Cardiac septum (tissue), 1 donor: Measurements from ENCODE around the gene MXD1. TPM values are rescaled to one million over a fixed set of nuclear protein-coding genes. Genes with fewer than 3 reads are reported as not detected.
A peak's percentile ranks its signal among the peaks of the same experiment; 100 is the strongest.
"Not testable (repeated sequence)": the region's sequence is repeated elsewhere in the genome, so short reads cannot be mapped to it uniquely, and the experiment has no call there.

Source experiments
- DNase-seq: peaks from one replicate; pipeline ENCODE4 v3.0.0-alpha.2; 2020; ENCODE audit warnings: low spot score
- intact Hi-C: fragments of 100-400 bp; cut with DNase I; formaldehyde crosslinking; loops from one replicate; pipeline ENCODE4 v1.14.0; 2022
- long read RNA-seq: library from polyadenylated mRNA; unstranded; transcript quantifications from one replicate; pipeline ENCODE4 v2.0.0, GENCODE V29; 2021
- total RNA-seq: library from RNA; stranded (reverse); fragmentation: NEBNext Ultra II Directional; extraction: Animal tissue kit (Norgen Biotek cat#: 25700); gene quantifications from one replicate; pipeline ENCODE4 v1.2.1, GENCODE V29; 2021
- donor health status: DM: no; HTN: no; CAD: no.

MXD1 gene, protein sequence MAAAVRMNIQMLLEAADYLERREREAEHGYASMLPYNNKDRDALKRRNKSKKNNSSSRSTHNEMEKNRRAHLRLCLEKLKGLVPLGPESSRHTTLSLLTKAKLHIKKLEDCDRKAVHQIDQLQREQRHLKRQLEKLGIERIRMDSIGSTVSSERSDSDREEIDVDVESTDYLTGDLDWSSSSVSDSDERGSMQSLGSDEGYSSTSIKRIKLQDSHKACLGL
- 6.2 TPM for total RNA-seq
- long read RNA-seq, partial matches to known transcripts = 0 of 8 reads
- long read RNA-seq, other reads (novel, unspliced or antisense) = 8 of 8 reads

DNA sequence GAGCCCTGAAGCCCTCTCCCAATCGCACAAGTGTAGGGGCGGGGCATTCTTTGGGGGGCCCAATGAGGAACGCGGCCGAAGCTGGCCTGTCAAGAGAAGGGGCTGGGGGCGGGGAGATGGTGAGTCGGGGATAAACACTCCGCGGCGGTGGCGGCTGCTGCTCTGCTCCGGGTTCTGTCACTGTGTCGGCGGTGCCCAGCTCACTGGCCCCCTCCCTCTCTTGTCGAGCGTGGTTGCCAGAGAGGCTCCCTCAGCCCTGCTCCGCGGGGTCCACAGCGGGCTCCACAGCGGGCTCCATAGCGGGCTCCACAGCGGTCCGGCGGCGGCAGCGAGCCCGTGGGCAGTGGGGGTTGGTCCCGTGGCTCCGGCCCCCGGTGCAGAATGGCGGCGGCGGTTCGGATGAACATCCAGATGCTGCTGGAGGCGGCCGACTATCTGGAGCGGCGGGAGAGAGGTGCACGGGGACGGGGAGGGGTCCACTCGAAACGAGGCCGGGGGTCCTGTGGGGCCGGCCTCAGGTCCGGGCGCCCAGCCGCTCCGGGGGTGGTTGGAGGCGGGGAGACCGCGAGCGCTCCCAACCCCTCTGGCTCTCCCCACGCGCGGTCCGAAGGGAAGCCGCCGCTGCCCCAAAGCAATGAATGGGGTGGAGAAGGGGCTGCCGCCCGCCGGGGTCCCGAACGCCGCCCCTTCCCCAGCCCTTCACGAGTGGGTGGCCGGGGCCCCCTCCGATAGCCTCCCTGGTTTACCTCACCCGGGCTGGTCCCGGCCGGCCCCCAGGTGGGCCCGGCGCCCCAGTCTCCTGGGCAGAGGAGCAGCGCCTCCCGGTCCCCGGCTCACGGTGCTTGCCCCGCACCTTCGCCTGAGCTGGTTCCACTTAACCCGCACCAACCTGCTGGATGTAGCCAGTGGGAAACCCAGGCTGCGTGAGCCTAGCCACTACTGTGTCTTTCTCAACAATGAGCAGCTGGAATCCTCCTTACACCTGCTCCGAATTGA is at the start of gene MXD1:
Gene MXD1, plus strand, starts transcription at position 160 of the 996 bp plus-strand sequence. Its CDS starts 222 bp downstream, at position 382.
- no peak for DNase-seq
- intact Hi-C loops = loop anchor here (1.0 to 5.0 kb wide), 6 partner anchors 156 to 387 kb away; partner anchors contain the start of genes C2orf42, FAM136A and TIA1

DNA sequence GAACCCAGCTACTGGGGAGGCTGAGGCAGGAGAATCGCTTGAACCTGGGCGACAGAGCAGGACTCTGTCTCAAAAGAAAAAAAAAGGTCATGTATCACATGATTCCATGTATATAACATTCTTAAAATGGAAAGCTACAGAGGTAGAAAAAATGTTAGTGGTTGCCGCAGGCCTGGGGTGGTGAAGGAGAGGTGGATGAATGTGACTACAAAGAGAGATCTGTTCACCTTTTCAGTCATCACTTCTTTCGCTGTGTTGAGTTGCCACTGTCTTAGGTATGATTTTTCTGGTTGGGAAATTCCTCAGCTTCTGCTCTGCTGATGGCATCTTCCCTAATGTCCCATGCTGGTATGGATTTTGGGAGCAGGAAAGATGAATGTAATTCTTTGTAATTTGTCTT is 26.5 kb upstream of the MXD1 start:
- intact Hi-C loops = no loop called here
- no peak for DNase-seq

DNA sequence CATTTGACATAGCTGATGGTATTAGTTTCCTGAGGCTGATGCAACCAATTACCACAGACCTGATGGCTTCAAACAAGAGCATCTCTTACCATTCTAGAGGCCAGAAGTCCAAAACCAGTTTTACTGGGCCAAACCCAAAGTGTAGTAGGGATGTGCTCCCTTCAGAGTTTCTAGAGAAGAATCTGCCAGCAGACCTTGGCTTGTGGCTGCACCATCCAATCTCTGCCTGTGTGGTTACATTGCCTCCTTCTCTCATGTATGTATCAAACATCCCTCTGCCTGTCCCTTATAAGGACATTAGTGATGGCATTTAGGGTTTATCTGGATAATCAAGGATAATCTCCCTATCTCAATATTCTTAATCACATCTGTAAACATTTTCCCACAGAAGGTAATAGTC is 25.6 kb upstream of the MXD1 start:
- no peak for DNase-seq
- intact Hi-C loops = no loop called here

DNA sequence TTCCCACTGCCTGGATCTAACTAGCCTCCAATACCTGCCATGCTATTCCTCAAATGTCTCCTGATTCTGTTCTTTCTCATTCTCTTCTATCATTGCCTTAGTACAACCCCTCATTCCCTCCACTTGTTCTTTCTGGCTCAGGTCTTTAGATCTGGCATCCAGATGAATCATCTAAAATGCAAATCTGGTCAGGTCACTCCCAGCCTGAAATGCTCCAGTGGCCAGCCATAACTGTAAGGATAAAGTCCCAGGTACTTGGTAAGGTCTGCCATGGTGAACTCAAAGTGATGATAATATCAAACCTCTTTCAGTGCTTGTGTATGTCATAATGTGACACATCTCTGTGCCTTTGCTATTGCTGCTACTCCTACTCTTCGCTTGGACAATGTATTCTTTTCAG is 24.0 kb upstream of the MXD1 start:
- no peak for DNase-seq
- intact Hi-C loops = loop anchor here (5.0 kb wide), 1 partner anchor 169 kb away; no protein-coding TSS in a partner anchor

DNA sequence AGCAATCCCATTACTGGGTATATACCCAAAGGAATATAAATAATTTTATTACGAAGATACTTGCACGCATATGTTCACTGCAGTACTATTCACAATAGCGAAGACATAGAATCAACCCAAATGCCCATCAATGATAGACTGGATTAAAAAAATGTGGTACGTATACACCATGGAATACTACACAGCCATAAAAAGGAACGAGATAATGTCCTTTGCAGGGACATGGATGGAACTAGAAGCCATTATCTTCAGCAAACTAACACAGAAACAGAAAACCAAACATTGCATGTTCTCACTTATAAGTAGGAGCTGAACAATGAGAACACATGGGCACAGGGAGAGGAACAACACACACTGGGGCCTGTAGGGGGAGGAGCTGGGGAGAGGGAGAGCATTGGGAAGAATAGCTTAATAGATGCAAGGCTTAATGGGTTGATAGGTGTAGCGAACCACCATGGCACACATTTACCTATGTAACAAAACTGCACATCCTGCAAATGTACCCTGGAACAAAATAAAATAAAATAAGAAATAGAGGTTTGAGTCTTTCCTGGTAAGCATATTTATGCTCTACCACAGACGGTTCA is 22.0 kb upstream of the MXD1 start:
- DNase-seq = not testable (repeated sequence)
- intact Hi-C loops = loop anchor here (5.0 kb wide), 1 partner anchor 171 kb away; no protein-coding TSS in a partner anchor

DNA sequence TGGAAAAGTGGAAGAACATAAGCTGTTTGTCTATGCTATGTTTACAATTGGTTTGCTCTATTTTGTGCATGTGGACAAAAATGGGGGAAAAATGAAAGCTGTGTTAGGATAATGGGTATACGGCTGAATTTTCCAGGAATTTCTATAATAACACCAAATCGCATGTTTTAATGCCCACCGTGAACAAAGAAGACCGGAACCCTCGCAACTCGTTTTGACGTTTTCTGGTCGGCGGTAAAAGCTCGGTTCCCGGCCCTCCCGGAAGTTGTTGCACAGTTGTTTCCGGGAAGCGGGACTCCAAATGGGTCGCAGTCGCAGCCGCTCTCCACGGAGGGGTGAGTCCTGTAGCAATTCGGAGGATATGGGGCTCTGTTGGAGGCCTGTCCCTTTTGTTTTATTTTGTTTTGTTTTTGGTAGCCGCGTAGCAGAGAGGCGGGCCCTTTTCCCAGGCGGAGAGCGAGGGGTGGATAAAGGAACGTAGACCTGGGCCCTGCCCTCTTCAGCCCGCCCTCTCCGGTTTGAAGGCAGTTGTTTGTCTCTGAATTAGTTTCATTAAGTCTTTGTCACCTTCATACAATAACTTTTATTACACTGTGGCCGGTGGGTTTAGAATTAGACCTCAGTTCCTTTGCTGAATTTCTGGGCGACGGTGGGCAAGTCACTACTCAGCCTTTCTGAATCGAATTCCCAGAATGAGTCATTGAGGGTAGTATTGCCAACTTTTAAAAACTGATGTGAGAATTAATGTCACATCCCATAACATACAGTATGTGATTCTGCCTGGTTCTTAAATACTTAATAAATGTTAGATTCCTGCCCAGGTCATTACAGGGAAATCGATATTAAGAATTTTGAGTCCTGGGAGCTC is 21.0 kb upstream of the MXD1 start, which contains the start of gene SNRNP27:
Gene SNRNP27, plus strand, starts transcription at position 273 of the 868 bp plus-strand sequence. Its CDS starts 29 bp downstream, at position 302.
- intact Hi-C loops = loop anchor here (5.0 kb wide), 1 partner anchor 172 kb away; no protein-coding TSS in a partner anchor
- peak; percentile 89 for DNase-seq

DNA sequence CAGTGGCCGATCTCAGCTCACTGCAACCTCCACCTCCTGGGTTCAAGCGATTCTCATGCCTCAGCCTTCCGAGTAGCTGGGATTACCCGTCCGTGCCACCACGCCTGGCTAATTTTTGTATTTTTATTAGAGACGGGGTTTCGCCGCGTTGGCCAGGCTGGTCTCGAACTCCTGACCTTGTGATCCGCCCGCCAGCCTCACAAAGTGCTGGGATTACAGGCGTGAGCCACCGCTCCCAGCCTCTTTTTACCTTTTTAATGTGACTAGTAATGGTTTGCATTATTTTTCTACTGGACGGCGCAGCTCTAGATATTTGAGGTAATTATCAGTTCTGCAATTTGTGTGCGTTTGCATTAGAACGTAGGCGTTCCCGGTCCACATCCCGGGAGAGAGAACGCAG is 20.2 kb upstream of the MXD1 start:
- DNase-seq = not testable (repeated sequence)
- intact Hi-C loops = loop anchor here (5.0 kb wide), 1 partner anchor 172 kb away; no protein-coding TSS in a partner anchor

DNA sequence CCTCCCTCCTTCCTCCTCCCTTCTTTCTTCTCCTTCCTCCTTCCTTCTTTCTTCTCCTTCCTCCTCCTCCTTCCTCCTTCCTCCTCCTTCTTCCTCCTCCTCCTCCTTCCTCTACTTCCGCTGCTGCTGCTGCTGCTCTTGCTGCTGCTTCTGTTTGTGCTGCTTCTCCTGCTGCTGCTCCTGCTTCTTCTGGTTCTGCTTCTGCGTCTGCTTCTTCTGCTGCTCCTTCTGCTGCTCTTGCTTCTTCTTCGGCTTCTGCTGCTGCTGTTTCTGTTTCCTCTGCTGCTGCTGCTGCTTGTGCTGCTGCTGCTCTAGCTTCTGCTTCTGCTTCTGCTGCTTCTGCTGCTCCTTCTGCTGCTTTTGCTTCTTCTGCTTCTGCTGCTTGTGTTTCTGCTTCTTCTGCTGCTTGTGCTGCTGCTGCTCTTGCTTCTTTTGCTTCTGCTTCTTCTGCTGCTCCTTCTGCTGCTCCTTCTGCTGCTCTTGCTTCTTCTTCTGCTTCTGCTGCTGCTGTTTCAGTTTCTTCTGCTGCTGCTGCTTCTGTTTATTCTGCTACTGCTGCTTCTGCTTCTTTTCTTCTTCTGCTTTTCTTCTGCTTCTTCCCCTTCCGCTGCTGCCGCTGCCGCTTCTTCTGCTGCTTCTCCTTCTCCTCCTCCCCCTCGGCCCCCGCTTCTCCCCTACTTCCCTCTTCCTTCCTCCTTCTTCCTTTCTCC is 12.5 kb upstream of the MXD1 start:
- intact Hi-C loops = no loop called here
- DNase-seq = peak; percentile 77

DNA sequence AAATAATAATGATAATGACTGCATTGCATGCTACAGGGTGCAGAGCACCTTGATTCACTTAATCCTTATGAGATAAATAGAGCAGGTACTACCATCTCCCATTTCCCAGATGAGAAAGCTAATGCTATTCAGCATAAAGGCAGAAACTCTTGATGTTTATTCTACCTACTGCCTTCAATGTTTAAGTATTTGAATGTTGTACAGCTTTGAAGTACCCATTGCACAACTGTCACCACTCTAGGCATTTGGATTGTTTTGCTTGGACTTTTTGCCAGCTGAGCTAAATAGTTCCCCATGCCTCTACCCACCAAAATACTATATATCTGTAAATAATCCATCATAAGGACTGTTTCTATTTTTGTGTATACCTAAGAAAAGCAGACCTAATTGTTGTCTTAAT is 7.7 kb upstream of the MXD1 start:
- no peak for DNase-seq
- intact Hi-C loops = no loop called here

DNA sequence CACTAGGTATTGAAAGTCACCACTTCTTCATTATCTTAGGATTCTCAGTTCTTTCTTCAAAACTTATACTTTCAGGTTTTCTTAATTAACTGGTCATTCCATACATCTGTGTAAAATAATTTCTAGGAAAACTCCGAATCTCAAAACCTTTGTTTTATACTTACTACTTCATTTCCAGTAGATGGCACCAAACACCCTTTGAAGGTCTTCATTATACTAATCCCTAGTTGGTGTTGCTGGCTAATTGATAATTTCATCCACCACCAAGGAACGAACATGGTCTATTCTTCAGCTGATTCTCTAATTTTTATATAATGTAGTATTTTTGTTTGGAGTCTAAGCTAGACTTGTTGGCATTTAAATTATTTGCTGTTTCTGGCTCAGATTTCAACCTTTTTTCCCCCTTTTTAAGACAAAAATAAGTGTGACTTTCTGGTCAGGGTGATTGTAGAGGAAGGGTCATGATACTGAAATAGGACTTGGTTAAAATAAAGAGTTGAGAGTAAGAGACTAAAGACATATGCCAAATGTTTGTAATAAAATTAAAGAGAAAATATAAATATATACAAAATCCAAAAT is 2.8 kb upstream of the MXD1 start:
- intact Hi-C loops = loop anchor here (5.0 kb wide), 3 partner anchors 280 to 390 kb away; partner anchors contain the start of genes C2orf42, FAM136A and TIA1
- no peak for DNase-seq

DNA sequence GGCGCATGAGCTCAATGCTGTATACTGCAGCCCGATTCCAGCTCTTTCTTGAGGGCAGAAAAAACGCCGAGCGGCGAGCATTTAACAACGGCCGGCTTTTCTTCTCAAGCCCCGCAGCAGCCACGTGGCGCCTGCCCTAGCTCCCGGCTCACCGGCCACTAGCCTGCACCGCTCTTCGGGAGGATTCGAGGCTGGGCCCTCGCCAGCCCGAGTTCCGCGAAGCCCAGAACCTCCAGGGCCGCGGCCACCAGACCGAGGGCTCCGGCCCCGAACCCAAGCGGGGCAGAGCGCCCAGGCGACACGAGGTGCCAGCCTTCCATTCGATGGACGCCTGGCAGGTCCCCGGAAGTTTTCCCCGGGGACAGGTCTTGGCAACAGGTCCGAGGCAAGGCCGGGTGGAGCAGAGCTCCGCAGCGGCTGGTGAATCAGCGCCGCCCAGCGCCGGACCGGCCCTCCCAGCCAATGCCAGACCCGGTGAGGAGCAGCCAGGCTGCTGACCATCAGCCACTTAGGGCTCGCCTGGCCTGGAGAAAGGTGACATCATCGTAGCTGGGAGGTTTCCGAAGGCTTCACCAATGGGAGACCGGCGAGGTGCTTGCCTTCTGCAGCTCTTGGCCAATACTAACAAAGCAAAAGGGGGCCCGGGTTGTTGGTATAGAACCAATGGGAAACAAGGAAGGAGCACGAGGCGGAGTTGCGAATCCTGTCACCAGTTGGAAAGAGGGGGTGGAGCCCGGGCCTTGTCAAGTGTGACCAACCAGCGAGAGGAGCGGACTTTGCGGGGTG is 552 bp upstream of the MXD1 start:
- intact Hi-C loops = loop anchor here (1.0 to 5.0 kb wide), 6 partner anchors 156 to 388 kb away; partner anchors contain the start of genes C2orf42, FAM136A and TIA1
- DNase-seq = peak; percentile 100

DNA sequence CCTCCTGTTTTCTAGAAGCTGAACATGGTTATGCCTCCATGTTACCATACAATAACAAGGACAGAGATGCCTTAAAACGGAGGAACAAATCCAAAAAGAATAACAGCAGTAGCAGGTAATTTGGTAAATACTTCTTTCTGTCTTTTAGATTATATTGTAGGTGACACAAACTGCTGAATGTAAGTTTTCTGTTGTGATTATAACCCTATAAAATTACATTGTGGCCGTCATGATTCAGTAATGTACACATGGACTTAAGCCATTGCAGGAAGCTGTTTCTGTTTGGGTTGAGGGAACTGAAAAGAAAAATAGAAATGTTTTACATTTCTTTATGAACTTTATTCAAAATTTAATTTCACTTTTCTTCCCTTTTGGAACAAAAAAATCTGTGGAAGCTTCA is 1.2 kb downstream of the MXD1 start:
- DNase-seq = no peak
- intact Hi-C loops = no loop called here

DNA sequence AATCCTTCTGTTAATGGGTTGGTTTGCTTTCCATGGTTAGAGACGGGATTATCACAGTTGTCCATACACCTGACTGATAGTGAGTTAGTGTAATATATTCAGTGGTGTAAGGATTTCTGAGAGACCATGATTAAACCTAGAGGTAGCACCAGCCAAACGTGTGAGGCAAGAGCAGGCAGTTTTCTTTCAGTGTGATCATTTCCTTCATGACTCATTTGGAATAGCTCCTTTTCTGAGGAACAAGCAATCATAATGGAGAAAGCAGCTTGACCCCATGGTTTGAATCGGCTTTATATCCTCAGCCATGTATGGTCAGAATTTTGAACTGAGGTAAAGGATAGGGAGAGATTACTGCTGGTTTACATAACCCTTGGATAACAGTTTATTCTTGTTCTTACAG is 2.9 kb downstream of the MXD1 start:
- intact Hi-C loops = no loop called here
- no peak for DNase-seq

DNA sequence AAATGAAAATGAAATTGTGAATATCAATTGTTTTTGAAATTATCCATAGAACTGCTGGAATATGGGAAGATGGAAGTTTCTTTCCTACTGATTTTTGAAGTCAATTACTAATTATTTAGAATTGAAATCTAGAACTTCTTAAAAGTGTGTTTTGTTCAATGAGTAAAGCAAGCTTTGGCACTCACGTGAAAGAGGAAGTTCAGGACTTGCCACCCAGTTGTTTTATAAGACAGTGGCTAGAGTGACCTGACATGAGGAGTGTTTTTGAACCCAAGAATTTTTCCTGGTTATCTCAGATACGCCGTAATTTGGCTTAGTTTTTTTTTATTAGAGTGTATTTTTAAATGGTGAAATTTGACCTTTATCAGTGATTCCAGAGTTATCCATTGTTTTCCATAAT is 3.5 kb downstream of the MXD1 start:
- no peak for DNase-seq
- intact Hi-C loops = no loop called here

DNA sequence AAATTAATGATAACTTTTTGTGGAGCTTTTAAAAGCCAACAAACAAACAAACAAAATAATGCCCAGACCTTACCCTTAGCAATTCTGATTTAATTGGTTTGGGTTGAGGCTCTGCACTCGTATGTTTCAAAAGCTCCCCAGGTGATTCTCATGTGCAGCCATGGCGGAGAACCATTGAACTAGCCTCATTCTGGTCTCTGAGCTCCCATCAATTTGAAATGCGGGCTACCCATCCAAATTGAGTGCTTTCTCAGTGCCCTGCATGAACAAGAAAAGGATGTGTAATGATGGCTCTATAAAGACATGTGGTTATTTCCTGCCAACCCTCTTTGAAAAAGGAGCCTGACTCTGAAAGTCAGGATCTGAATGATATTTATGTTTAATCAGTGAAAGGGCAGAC is 8.2 kb downstream of the MXD1 start:
- intact Hi-C loops = no loop called here
- no peak for DNase-seq

DNA sequence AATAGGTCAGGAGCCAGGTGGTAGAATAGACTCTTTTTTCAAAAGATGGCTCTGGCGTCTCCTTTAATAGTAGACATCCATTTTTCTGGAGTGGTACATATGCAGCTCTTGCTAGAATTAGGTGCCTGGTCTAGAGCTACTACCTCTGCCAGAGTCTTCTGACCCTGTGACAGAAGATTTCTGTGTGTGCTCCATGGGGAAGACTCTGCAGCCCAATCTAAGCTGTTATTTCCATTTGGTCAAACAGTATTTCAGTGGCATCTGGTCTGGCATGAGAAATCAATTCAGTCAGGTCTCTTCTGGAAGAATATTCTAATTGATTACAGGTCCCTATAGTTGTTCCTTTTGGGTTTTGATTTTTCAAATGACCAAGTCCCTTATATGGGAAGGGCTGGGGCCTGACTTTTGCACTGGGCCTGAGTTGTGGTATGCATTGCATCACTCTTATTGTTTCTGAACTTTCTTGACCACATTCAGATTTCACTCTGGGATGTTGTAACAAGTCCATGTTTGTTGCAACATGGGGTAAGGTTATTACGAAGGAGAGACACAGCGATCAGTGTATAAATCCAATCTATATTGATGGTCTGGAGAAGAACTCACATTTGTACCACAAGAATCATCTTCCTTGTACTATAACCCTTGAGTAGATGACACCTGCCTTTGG is 12.1 kb downstream of the MXD1 start:
- DNase-seq = no peak
- intact Hi-C loops = no loop called here
